SJCRH30 (cell line): ENCODE results near the gene ZBTB24. TPM values are rescaled to one million over a fixed set of nuclear protein-coding genes. Genes with fewer than 3 reads are reported as not detected.

ENCODE experiments used
- DNase-seq, 2 experiments: peaks; one replicate each; pipeline ENCODE4 v3.0.0-alpha.2; 2015 to 2020
- H3K27ac ChIP-seq: fragments of 250-450 bp; sonication (Bioruptor Pico); 2 replicates; pipeline ENCODE4 v1.5.1; 2020; ENCODE audit warnings: mild to moderate bottlenecking, moderate library complexity
- H3K27me3 ChIP-seq: fragments of 250-450 bp; sonication (Bioruptor Pico); 2 replicates; pipeline ENCODE4 v1.5.1; 2020; ENCODE audit warnings: mild to moderate bottlenecking, moderate library complexity
- H3K36me3 ChIP-seq: fragments of 250-450 bp; sonication (Bioruptor Pico); 2 replicates; pipeline ENCODE4 v1.5.1; 2020; ENCODE audit warnings: mild to moderate bottlenecking, moderate library complexity
- H3K4me1 ChIP-seq: fragments of 250-450 bp; sonication (Bioruptor Pico); 2 replicates; pipeline ENCODE4 v1.5.1; 2020; ENCODE audit warnings: mild to moderate bottlenecking, moderate library complexity
- H3K4me3 ChIP-seq: fragments of 250-450 bp; sonication (Bioruptor Pico); 2 replicates; pipeline ENCODE4 v1.5.1; 2020; ENCODE audit warnings: mild to moderate bottlenecking, moderate library complexity
- H3K9me3 ChIP-seq: fragments of 250-450 bp; sonication (Bioruptor Pico); replicated peaks from 2 replicates; pipeline ENCODE4 v1.5.1; 2020; ENCODE audit warnings: mild to moderate bottlenecking, moderate library complexity
- total RNA-seq: library from RNA; depleted of rRNA; stranded (reverse); fragments of >200 nt; shearing (Covaris generic); gene quantifications from 2 replicates; pipeline ENCODE4 v1.2.3, GENCODE V29; 2014

Gene ZBTB24
- total RNA-seq, 1 experiment from 2014 or later = 17.5 TPM

GRCh38 chr6:109445382-109445781 is 37.6 kb downstream of the ZBTB24 start:
- no peaks in the 10 kb centered on the region for H3K27me3 ChIP-seq
- H3K4me3 ChIP-seq = no peak overlapping the region
- peaks cover 5% of the 10 kb centered on the region for H3K36me3 ChIP-seq
- no peaks in the 10 kb centered on the region for H3K4me1 ChIP-seq
- H3K27ac ChIP-seq = no peak overlapping the region
- no peaks in the 10 kb centered on the region for H3K9me3 ChIP-seq
- no peak for DNase-seq

- Histone ChIP-seq H3K36me3 (peaks cover 5% of the 10 kb centered on the region), H3K4me3 (no peak overlapping the region), H3K9me3 (no peaks in the 10 kb centered on the region), H3K27me3 (no peaks in the 10 kb centered on the region), H3K4me1 (no peaks in the 10 kb centered on the region), H3K27ac (no peak overlapping the region)
- DNase-seq = no peak
Observed at GRCh38 chr6:109443425-109443950, 39.5 kb downstream of the ZBTB24 start.

- Histone ChIP-seq H3K9me3 (no peaks in the 10 kb centered on the region), H3K36me3 (peaks cover 5% of the 10 kb centered on the region), H3K27me3 (no peaks in the 10 kb centered on the region), H3K27ac (no peak overlapping the region), H3K4me1 (no peaks in the 10 kb centered on the region), H3K4me3 (no peak overlapping the region)
- DNase-seq = no peak
Observed at GRCh38 chr6:109442393-109442924, 40.6 kb downstream of the ZBTB24 start.

GRCh38 chr6:109441069-109441816 is 41.8 kb downstream of the ZBTB24 start:
- Histone ChIP-seq H3K36me3 (no peaks in the 10 kb centered on the region; the same call in none of the 2 replicates), H3K27ac (peak overlapping the region; percentile 39), H3K27me3 (no peaks in the 10 kb centered on the region), H3K4me3 (peak overlapping the region; percentile 85), H3K4me1 (no peaks in the 10 kb centered on the region), H3K9me3 (no peaks in the 10 kb centered on the region)
- DNase-seq = peak; percentile 43 to 58

GRCh38 chr6:109440331-109441068 is 42.5 kb downstream of the ZBTB24 start, which contains the start of the genes PPIL6 and SMPD2:
Gene PPIL6, minus strand, starts transcription at chr6:109440628. Its CDS starts 38 bp downstream, at chr6:109440590.
Gene SMPD2, plus strand, starts transcription at chr6:109440724. Its CDS starts 398 bp downstream, at chr6:109441122.
- Histone ChIP-seq H3K27ac (peak within 1 kb of the TSS; percentile 39), H3K27me3 (no peaks in the 10 kb centered on the region), H3K4me1 (no peaks in the 10 kb centered on the region), H3K9me3 (no peaks in the 10 kb centered on the region), H3K4me3 (peak within 1 kb of the TSS; percentile 85), H3K36me3 (no peaks in the 10 kb centered on the region; the same call in none of the 2 replicates)
- peak; percentile 89 to 92 for DNase-seq

GRCh38 chr6:109436041-109436440 is 47.0 kb downstream of the ZBTB24 start:
- Histone ChIP-seq H3K27me3 (no peaks in the 10 kb centered on the region), H3K36me3 (no peaks in the 10 kb centered on the region)
- no peak for DNase-seq

GRCh38 chr6:109434456-109434855 is 48.6 kb downstream of the ZBTB24 start:
- DNase-seq = no peak
- no peaks in the 10 kb centered on the region for H3K27me3 ChIP-seq
- no peaks in the 10 kb centered on the region for H3K4me1 ChIP-seq

More at GRCh38 chr6:109436041-109436440, 47.0 kb downstream of the ZBTB24 start:
- H3K4me3 ChIP-seq = no peak overlapping the region
- no peaks in the 10 kb centered on the region for H3K4me1 ChIP-seq
- H3K27ac ChIP-seq = no peak overlapping the region
- no peaks in the 10 kb centered on the region for H3K9me3 ChIP-seq

GRCh38 chr6:109429496-109429895 is 53.5 kb downstream of the ZBTB24 start:
- Histone ChIP-seq H3K4me3 (no peak overlapping the region), H3K27me3 (no peaks in the 10 kb centered on the region), H3K27ac (no peak overlapping the region), H3K36me3 (no peaks in the 10 kb centered on the region), H3K9me3 (no peaks in the 10 kb centered on the region), H3K4me1 (no peaks in the 10 kb centered on the region)
- no peak for DNase-seq

More at GRCh38 chr6:109434456-109434855, 48.6 kb downstream of the ZBTB24 start:
- H3K36me3 ChIP-seq = no peaks in the 10 kb centered on the region
- H3K9me3 ChIP-seq = no peaks in the 10 kb centered on the region
- H3K4me3 ChIP-seq = no peak overlapping the region
- no peak overlapping the region for H3K27ac ChIP-seq

GRCh38 chr6:109428889-109429477 is 54.0 kb downstream of the ZBTB24 start:
- no peaks in the 10 kb centered on the region for H3K9me3 ChIP-seq
- H3K27ac ChIP-seq = no peak overlapping the region
- DNase-seq = peak in 1 of 2 experiments; percentile 36
- H3K36me3 ChIP-seq = no peaks in the 10 kb centered on the region
- H3K4me1 ChIP-seq = no peaks in the 10 kb centered on the region
- no peak overlapping the region; the same call in 1 of the 2 replicates for H3K4me3 ChIP-seq
- no peaks in the 10 kb centered on the region for H3K27me3 ChIP-seq

- Histone ChIP-seq H3K9me3 (no peaks in the 10 kb centered on the region; the same call in 1 of the 2 replicates), H3K36me3 (no peaks in the 10 kb centered on the region), H3K27me3 (no peaks in the 10 kb centered on the region), H3K4me1 (no peaks in the 10 kb centered on the region), H3K27ac (no peak overlapping the region), H3K4me3 (no peak overlapping the region)
- DNase-seq = no peak
Observed at GRCh38 chr6:109424946-109425345, 58.1 kb downstream of the ZBTB24 start.

- DNase-seq = no peak
- Histone ChIP-seq H3K4me3 (no peak overlapping the region), H3K9me3 (no peaks in the 10 kb centered on the region; the same call in 1 of the 2 replicates), H3K27ac (no peak overlapping the region), H3K4me1 (no peaks in the 10 kb centered on the region), H3K27me3 (no peaks in the 10 kb centered on the region), H3K36me3 (no peaks in the 10 kb centered on the region)
Observed at GRCh38 chr6:109421184-109421583, 61.8 kb downstream of the ZBTB24 start.

- H3K9me3 ChIP-seq = no peaks in the 10 kb centered on the region; the same call in 1 of the 2 replicates
- no peak overlapping the region for H3K4me3 ChIP-seq
- no peak overlapping the region for H3K27ac ChIP-seq
- H3K4me1 ChIP-seq = no peaks in the 10 kb centered on the region
- DNase-seq = no peak
- H3K27me3 ChIP-seq = no peaks in the 10 kb centered on the region
- H3K36me3 ChIP-seq = no peaks in the 10 kb centered on the region
Observed at GRCh38 chr6:109420751-109421150, 62.3 kb downstream of the ZBTB24 start.

GRCh38 chr6:109417646-109418045 is 65.4 kb downstream of the ZBTB24 start:
- H3K27me3 ChIP-seq = no peaks in the 10 kb centered on the region

More at GRCh38 chr6:109417646-109418045, 65.4 kb downstream of the ZBTB24 start:
- H3K4me3 ChIP-seq = no peak overlapping the region
- H3K9me3 ChIP-seq = no peaks in the 10 kb centered on the region; the same call in 1 of the 2 replicates
- H3K36me3 ChIP-seq = no peaks in the 10 kb centered on the region
- no peak for DNase-seq
- H3K27ac ChIP-seq = no peak overlapping the region
- no peaks in the 10 kb centered on the region for H3K4me1 ChIP-seq
